Measurements from ENCODE around the gene KCNMB4. TPM values are rescaled to one million over a fixed set of nuclear protein-coding genes. Genes with fewer than 3 reads are reported as not detected.
A peak's percentile ranks its signal among the peaks of the same experiment; 100 is the strongest.

Gene KCNMB4
- 25.3 TPM for polyA plus RNA-seq (ENCODE audit: insufficient read length)
- long read RNA-seq, donor 1, full-length matches to known transcripts, result 10 of 10 reads
- long read RNA-seq, donor 1, partial matches to known transcripts, result 0 of 10 reads
- long read RNA-seq, donor 1, other reads (novel, unspliced or antisense), result 0 of 10 reads
- long read RNA-seq, donor 2, full-length matches to known transcripts, result 12 of 18 reads
- long read RNA-seq, donor 2, partial matches to known transcripts, result 6 of 18 reads
- long read RNA-seq, donor 2, other reads (novel, unspliced or antisense), result 0 of 18 reads
- long read RNA-seq, donor 3, full-length matches to known transcripts, result 13 of 13 reads
- long read RNA-seq, donor 3, partial matches to known transcripts, result 0 of 13 reads
- long read RNA-seq, donor 3, other reads (novel, unspliced or antisense), result 0 of 13 reads
- long read RNA-seq, donor 4, result 0 reads
- long read RNA-seq, donor 5, full-length matches to known transcripts, result 27 of 27 reads
- long read RNA-seq, donor 5, partial matches to known transcripts, result 0 of 27 reads
- long read RNA-seq, donor 5, other reads (novel, unspliced or antisense), result 0 of 27 reads
- long read RNA-seq, donor 6, full-length matches to known transcripts, result 11 of 17 reads
- long read RNA-seq, donor 6, partial matches to known transcripts, result 6 of 17 reads
- long read RNA-seq, donor 6, other reads (novel, unspliced or antisense), result 0 of 17 reads
- long read RNA-seq, donor 7, full-length matches to known transcripts, result 26 of 26 reads
- long read RNA-seq, donor 7, partial matches to known transcripts, result 0 of 26 reads
- long read RNA-seq, donor 7, other reads (novel, unspliced or antisense), result 0 of 26 reads
- long read RNA-seq, donor 8, full-length matches to known transcripts, result 7 of 7 reads
- long read RNA-seq, donor 8, partial matches to known transcripts, result 0 of 7 reads
- long read RNA-seq, donor 8, other reads (novel, unspliced or antisense), result 0 of 7 reads

GRCh38 chr12:70365648-70366518 is at the start of gene KCNMB4:
Gene KCNMB4 (plus strand): TSS chr12:70366290. CDS start chr12:70366735, 445 bp downstream.
- DNase-seq, result peak; percentile 71

GRCh38 chr12:70317781-70318180 is 48.3 kb upstream of the KCNMB4 start:
- DNase-seq, result no peak

GRCh38 chr12:70319605-70320004 is 46.5 kb upstream of the KCNMB4 start:
- no peak for DNase-seq

GRCh38 chr12:70321191-70321590 is 44.9 kb upstream of the KCNMB4 start:
- DNase-seq, result no peak

GRCh38 chr12:70327541-70327940 is 38.5 kb upstream of the KCNMB4 start:
- no peak for DNase-seq

GRCh38 chr12:70329728-70330127 is 36.4 kb upstream of the KCNMB4 start:
- no peak for DNase-seq

GRCh38 chr12:70330158-70330557 is 35.9 kb upstream of the KCNMB4 start:
- no peak for DNase-seq

GRCh38 chr12:70332236-70332635 is 33.9 kb upstream of the KCNMB4 start:
- DNase-seq, result no peak

- no peak for DNase-seq
These were observed 31.3 kb upstream of the KCNMB4 start for GRCh38 chr12:70334742-70335141.

- DNase-seq, result no peak
These were observed 27.6 kb upstream of the KCNMB4 start for GRCh38 chr12:70338531-70338930.

GRCh38 chr12:70351076-70351475 is 15.0 kb upstream of the KCNMB4 start:
- no peak for DNase-seq

- DNase-seq, result no peak
These were observed 12.1 kb upstream of the KCNMB4 start for GRCh38 chr12:70353780-70354660.

- no peak for DNase-seq
These were observed 11.3 kb upstream of the KCNMB4 start for GRCh38 chr12:70354787-70355186.

- DNase-seq, result no peak
These were observed 10.1 kb upstream of the KCNMB4 start for GRCh38 chr12:70355972-70356371.

- no peak for DNase-seq
These were observed 6.5 kb upstream of the KCNMB4 start for GRCh38 chr12:70359458-70360197.

- no peak for DNase-seq
These were observed 5.9 kb upstream of the KCNMB4 start for GRCh38 chr12:70360218-70360617.

GRCh38 chr12:70364695-70365397 is 1.2 kb upstream of the KCNMB4 start:
- DNase-seq, result peak; percentile 4

- DNase-seq, result no peak
These were observed 767 bp upstream of the KCNMB4 start for GRCh38 chr12:70365398-70365647.

GRCh38 chr12:70366581-70367257 is 629 bp downstream of the KCNMB4 start:
- DNase-seq, result peak; percentile 38
